NT2/D1 (cell line): ENCODE measurements around the gene CAMTA1.

Experiments
- DNase-seq: peaks from one replicate; pipeline ENCODE4 v3.0.0-alpha.2; 2011; ENCODE audit warnings: low read depth, low spot score
- H3K27me3 ChIP-seq: 2 replicates; pipeline ENCODE4 v1.6.0; 2011; ENCODE audit warnings: mild to moderate bottlenecking; ENCODE audit not compliant: insufficient read length, insufficient read depth
- H3K36me3 ChIP-seq: 2 replicates; pipeline ENCODE4 v1.6.1; 2011; ENCODE audit warnings: mild to moderate bottlenecking, low read length, mixed read lengths; ENCODE audit not compliant: insufficient read depth, insufficient read length
- H3K4me1 ChIP-seq: 2 replicates; pipeline ENCODE4 v1.5.1; 2011; ENCODE audit not compliant: insufficient read depth, insufficient read length
- H3K4me3 ChIP-seq: 2 replicates; pipeline ENCODE4 v1.5.1; 2011; ENCODE audit warnings: low read depth; ENCODE audit not compliant: insufficient read length
- H3K9ac ChIP-seq: 2 replicates; pipeline ENCODE4 v1.6.0; 2011; ENCODE audit warnings: low read depth; ENCODE audit not compliant: insufficient read length
- H3K9me3 ChIP-seq: 2 replicates; pipeline ENCODE4 v1.5.1; 2011; ENCODE audit warnings: mild to moderate bottlenecking, low read length; ENCODE audit not compliant: insufficient read depth
- SUZ12 ChIP-seq: IDR thresholded peaks from 2 replicates; pipeline ENCODE4 v1.6.1; 2011; ENCODE audit not compliant: insufficient read length, insufficient read depth; ENCODE audit errors: extremely low read depth
- YY1 ChIP-seq: IDR thresholded peaks from 2 replicates; pipeline ENCODE4 v1.6.1; 2011; ENCODE audit not compliant: insufficient read length, insufficient read depth
- ZNF274 ChIP-seq: IDR thresholded peaks from 2 replicates; pipeline ENCODE4 v1.6.1; 2011; ENCODE audit warnings: mild to moderate bottlenecking, low read depth, low read length

The CAMTA1 gene

GRCh38 chr1:6771441-6771769 is 13.8 kb upstream of the CAMTA1 start:
- Histone ChIP-seq H3K9me3 (peaks cover 5% of the 10 kb centered on the region; the same call in 1 of the 2 replicates), H3K36me3 (no peaks in the 10 kb centered on the region), H3K27me3 (no peaks in the 10 kb centered on the region), H3K4me1 (no peaks in the 10 kb centered on the region), H3K4me3 (no peak overlapping the region), H3K9ac (no peak overlapping the region)
- DNase-seq, result no peak
- TF ChIP-seq ZNF274 (no peak), YY1 (no peak), SUZ12 (no peak)

GRCh38 chr1:6774381-6774780 is 10.9 kb upstream of the CAMTA1 start:
- DNase-seq, result no peak
- Histone ChIP-seq H3K27me3 (no peaks in the 10 kb centered on the region), H3K4me1 (no peaks in the 10 kb centered on the region), H3K4me3 (no peak overlapping the region), H3K9ac (no peak overlapping the region), H3K9me3 (peaks cover 9% of the 10 kb centered on the region; the same call in 1 of the 2 replicates), H3K36me3 (no peaks in the 10 kb centered on the region)
- TF ChIP-seq YY1 (no peak), SUZ12 (no peak), ZNF274 (no peak)

GRCh38 chr1:6775261-6776043 is 9.8 kb upstream of the CAMTA1 start:
- H3K27me3 ChIP-seq, result no peaks in the 10 kb centered on the region
- no peaks in the 10 kb centered on the region for H3K36me3 ChIP-seq
- no peaks in the 10 kb centered on the region for H3K4me1 ChIP-seq
- no peak for DNase-seq
- H3K9ac ChIP-seq, result no peak overlapping the region
- H3K9me3 ChIP-seq, result peaks cover 9% of the 10 kb centered on the region; the same call in 1 of the 2 replicates
- TF ChIP-seq YY1 (no peak), SUZ12 (no peak), ZNF274 (no peak)
- no peak overlapping the region for H3K4me3 ChIP-seq

GRCh38 chr1:6776389-6776788 is 8.9 kb upstream of the CAMTA1 start:
- TF ChIP-seq YY1 (no peak), SUZ12 (no peak), ZNF274 (no peak)

GRCh38 chr1:6776895-6777294 is 8.4 kb upstream of the CAMTA1 start:
- Histone ChIP-seq H3K27me3 (no peaks in the 10 kb centered on the region), H3K36me3 (no peaks in the 10 kb centered on the region), H3K4me1 (no peaks in the 10 kb centered on the region), H3K4me3 (no peak overlapping the region), H3K9ac (no peak overlapping the region), H3K9me3 (peaks cover 9% of the 10 kb centered on the region; the same call in 1 of the 2 replicates)
- no peak for DNase-seq
- TF ChIP-seq SUZ12 (no peak), YY1 (no peak), ZNF274 (no peak)

More at GRCh38 chr1:6776389-6776788, 8.9 kb upstream of the CAMTA1 start:
- no peaks in the 10 kb centered on the region for H3K36me3 ChIP-seq
- no peaks in the 10 kb centered on the region for H3K27me3 ChIP-seq
- H3K9me3 ChIP-seq, result peaks cover 9% of the 10 kb centered on the region; the same call in 1 of the 2 replicates
- DNase-seq, result no peak
- H3K4me3 ChIP-seq, result no peak overlapping the region
- no peak overlapping the region for H3K9ac ChIP-seq
- H3K4me1 ChIP-seq, result no peaks in the 10 kb centered on the region

- Histone ChIP-seq H3K9ac (no peak overlapping the region), H3K36me3 (no peaks in the 10 kb centered on the region), H3K9me3 (peaks cover 9% of the 10 kb centered on the region; the same call in 1 of the 2 replicates), H3K4me1 (no peaks in the 10 kb centered on the region), H3K4me3 (no peak overlapping the region), H3K27me3 (no peaks in the 10 kb centered on the region)
- no peak for TF ChIP-seq YY1
- no peak for TF ChIP-seq SUZ12
- TF ChIP-seq ZNF274, result no peak
- no peak for DNase-seq
These were observed 7.4 kb upstream of the CAMTA1 start for GRCh38 chr1:6777813-6778212.

- DNase-seq, result no peak
- Histone ChIP-seq H3K36me3 (no peaks in the 10 kb centered on the region), H3K4me3 (no peak overlapping the region), H3K4me1 (no peaks in the 10 kb centered on the region), H3K27me3 (no peaks in the 10 kb centered on the region), H3K9ac (no peak overlapping the region), H3K9me3 (peaks cover 9% of the 10 kb centered on the region; the same call in 1 of the 2 replicates)
- TF ChIP-seq YY1, result no peak
- no peak for TF ChIP-seq SUZ12
- no peak for TF ChIP-seq ZNF274
These were observed 6.0 kb upstream of the CAMTA1 start for GRCh38 chr1:6779089-6779805.
